ENCODE data around the gene PRM1. TPM values are rescaled to one million over a fixed set of nuclear protein-coding genes. Genes with fewer than 3 reads are reported as not detected.
A peak's percentile ranks its signal among the peaks of the same experiment; 100 is the strongest.

The PRM1 gene
- total and polyA plus RNA-seq, 2 of the 13 experiments (the other 11 are each of a cell fraction or from before 2014, with no cell fraction given), result not detected

DNA sequence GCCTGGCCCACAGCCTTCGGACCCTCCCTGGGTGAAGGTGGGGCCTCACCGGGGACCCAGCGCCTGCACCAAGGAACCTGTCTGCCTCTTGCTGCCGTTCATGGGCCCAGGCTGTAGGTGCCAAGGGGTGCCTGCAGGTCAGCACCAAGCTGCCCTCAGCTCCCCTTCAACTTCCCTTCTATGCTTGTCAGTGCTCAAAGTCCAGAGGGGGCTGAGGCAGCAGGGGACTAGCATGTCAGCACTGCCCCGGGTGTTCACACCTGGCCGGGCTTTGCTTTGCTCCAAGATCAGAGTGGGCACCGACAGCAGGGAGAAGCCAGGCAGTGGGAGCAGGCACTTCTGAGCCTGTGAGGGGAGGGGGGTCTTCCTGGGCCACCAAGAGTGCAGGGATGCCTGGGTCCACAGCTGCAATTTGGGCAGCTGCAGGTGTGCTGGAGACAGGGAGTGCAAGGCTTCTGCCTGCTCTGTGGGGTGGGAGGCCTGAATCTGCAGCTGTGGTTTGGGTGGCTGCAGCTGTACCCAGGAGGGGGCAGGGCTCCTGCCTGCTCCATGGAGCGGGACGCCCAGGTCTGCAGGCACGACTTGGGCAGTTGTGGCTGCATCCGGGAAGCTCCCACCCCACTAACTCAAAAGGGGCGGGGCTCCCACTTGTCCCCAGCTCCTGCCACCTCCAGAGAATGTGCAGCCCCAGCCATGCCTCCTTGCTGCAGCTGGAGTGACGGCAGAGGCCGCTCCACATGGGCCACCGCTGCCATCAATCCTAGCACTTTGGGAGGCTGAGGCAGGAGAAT is 27.6 kb upstream of the PRM1 start (continued):
- TF ChIP-seq, protein P1, sequence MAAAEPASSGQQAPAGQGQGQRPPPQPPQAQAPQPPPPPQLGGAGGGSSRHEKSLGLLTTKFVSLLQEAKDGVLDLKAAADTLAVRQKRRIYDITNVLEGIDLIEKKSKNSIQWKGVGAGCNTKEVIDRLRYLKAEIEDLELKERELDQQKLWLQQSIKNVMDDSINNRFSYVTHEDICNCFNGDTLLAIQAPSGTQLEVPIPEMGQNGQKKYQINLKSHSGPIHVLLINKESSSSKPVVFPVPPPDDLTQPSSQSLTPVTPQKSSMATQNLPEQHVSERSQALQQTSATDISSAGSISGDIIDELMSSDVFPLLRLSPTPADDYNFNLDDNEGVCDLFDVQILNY (CRISPR knock-in tag; conservative IDR thresholded peaks at IDR 0.05), result no peak
- TF ChIP-seq ZNF343 (CRISPR knock-in tag; IDR thresholded peaks at IDR 0.05) (no peak; the same call in 1 of the 2 replicates), ZNF883 (CRISPR knock-in tag; IDR thresholded peaks at IDR 0.05; ENCODE audit: not compliant biosample characterization) (no peak), HOXD1 (CRISPR knock-in tag; IDR thresholded peaks at IDR 0.05) (0 out of 2 replicates have a peak, but pooled peaks have one; percentile 36), BORCS8-MEF2B (CRISPR knock-in tag; IDR thresholded peaks at IDR 0.05) (0 out of 2 replicates have a peak, but pooled peaks have one; percentile 49), REPIN1 (CRISPR knock-in tag; IDR thresholded peaks at IDR 0.05; ENCODE audit: borderline replicate concordance, low read depth) (0 out of 2 replicates have a peak, but pooled peaks have one; percentile 40), ZNF143 (CRISPR knock-in tag; IDR thresholded peaks at IDR 0.05) (no peak), DNMT3B (CRISPR knock-in tag; conservative IDR thresholded peaks at IDR 0.05) (no peak), ZNF709 (CRISPR knock-in tag; IDR thresholded peaks at IDR 0.05) (no peak), ZBTB21 (CRISPR knock-in tag; IDR thresholded peaks at IDR 0.05) (no peak), HOXA9 (CRISPR knock-in tag; IDR thresholded peaks at IDR 0.05; ENCODE audit: borderline replicate concordance) (no peak), PTBP1 (IDR thresholded peaks at IDR 0.05; ENCODE audit: low read depth, low read length, poor library complexity, severe bottlenecking) (peak; percentile 59), U2AF1 (optimal IDR thresholded peaks at IDR 0.05; ENCODE audit: low read depth, low read length) (no peak), ZNF672 (CRISPR knock-in tag; IDR thresholded peaks at IDR 0.05) (no peak), NR2F1 (CRISPR knock-in tag; IDR thresholded peaks at IDR 0.05) (peak; percentile 65 to 78), HES4 (CRISPR knock-in tag; IDR thresholded peaks at IDR 0.05; ENCODE audit: borderline replicate concordance) (no peak)
- TF ChIP-seq, protein P2, sequence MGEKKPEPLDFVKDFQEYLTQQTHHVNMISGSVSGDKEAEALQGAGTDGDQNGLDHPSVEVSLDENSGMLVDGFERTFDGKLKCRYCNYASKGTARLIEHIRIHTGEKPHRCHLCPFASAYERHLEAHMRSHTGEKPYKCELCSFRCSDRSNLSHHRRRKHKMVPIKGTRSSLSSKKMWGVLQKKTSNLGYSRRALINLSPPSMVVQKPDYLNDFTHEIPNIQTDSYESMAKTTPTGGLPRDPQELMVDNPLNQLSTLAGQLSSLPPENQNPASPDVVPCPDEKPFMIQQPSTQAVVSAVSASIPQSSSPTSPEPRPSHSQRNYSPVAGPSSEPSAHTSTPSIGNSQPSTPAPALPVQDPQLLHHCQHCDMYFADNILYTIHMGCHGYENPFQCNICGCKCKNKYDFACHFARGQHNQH (CRISPR knock-in tag; IDR thresholded peaks at IDR 0.05), result peak; percentile 4; the same call in 1 of the 2 replicates
- TF ChIP-seq, protein P3, sequence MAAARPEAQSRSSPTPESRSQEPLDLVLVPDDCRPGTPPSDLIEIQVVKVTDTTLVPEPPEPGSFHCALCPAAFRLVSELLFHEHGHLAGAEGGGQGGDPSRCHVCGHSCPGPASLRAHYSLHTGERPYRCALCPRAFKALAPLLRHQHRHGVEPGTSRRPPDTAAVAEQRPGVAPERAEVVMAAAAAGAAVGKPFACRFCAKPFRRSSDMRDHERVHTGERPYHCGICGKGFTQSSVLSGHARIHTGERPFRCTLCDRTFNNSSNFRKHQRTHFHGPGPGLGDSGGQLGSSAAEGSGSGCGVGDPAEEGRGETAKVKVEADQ (CRISPR knock-in tag; IDR thresholded peaks at IDR 0.05; ENCODE audit: borderline replicate concordance), result no peak
- TF ChIP-seq, protein P4, sequence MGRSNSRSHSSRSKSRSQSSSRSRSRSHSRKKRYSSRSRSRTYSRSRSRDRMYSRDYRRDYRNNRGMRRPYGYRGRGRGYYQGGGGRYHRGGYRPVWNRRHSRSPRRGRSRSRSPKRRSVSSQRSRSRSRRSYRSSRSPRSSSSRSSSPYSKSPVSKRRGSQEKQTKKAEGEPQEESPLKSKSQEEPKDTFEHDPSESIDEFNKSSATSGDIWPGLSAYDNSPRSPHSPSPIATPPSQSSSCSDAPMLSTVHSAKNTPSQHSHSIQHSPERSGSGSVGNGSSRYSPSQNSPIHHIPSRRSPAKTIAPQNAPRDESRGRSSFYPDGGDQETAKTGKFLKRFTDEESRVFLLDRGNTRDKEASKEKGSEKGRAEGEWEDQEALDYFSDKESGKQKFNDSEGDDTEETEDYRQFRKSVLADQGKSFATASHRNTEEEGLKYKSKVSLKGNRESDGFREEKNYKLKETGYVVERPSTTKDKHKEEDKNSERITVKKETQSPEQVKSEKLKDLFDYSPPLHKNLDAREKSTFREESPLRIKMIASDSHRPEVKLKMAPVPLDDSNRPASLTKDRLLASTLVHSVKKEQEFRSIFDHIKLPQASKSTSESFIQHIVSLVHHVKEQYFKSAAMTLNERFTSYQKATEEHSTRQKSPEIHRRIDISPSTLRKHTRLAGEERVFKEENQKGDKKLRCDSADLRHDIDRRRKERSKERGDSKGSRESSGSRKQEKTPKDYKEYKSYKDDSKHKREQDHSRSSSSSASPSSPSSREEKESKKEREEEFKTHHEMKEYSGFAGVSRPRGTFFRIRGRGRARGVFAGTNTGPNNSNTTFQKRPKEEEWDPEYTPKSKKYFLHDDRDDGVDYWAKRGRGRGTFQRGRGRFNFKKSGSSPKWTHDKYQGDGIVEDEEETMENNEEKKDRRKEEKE (IDR thresholded peaks at IDR 0.05), result no peak
- TF ChIP-seq, protein P5, sequence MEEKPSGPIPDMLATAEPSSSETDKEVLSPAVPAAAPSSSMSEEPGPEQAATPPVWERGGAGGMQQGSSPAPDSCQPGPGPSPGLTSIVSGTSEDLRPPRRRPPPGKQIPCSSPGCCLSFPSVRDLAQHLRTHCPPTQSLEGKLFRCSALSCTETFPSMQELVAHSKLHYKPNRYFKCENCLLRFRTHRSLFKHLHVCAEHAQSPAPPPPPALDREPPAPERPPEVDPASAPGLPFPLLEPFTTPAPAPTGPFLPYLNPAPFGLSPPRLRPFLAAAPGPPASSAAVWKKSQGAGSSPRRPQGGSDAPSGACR (CRISPR knock-in tag; IDR thresholded peaks at IDR 0.05), result peak; percentile 87
- TF ChIP-seq, protein P6, sequence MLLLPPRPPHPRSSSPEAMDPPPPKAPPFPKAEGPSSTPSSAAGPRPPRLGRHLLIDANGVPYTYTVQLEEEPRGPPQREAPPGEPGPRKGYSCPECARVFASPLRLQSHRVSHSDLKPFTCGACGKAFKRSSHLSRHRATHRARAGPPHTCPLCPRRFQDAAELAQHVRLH (CRISPR knock-in tag; IDR thresholded peaks at IDR 0.05; ENCODE audit: borderline replicate concordance, low read depth), result peak; percentile 86
